ENCODE measurements around the gene PMEPA1.

The PMEPA1 gene

DNA sequence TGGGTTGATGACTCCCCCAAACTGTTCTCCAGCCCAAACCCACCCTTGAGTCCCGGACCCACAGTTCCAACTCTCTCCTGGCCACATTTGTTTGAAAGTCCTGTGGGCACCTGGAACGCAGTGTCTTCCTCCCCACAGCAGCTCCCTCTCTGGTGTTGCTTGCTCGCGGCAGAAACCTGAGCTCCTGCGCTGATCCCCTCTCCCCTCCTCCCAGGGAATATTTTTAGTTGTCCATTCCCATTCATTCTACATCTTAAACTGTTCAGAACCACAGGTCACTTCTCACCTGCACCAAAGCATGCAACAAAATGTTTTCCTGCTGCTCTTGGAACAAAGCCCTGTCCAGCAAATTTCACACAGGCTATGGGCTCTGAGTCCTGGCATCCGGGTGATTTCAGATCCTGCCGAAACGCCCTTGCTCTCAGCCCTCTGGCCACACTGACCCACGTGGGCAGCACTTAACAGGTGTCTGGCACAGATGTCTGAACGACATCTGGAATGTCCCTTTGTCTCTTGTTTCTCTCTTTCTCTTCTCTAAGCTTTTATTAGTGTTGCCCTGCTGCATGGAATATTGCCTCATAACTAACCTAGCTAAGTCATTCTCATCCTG, 27.0 kb upstream of the PMEPA1 start:
- no peak overlapping the region for H2BK120ac ChIP-seq (ENCODE audit: low read depth, low read length)
- no peak overlapping the region for H4K91ac ChIP-seq (ENCODE audit: low read depth, low read length, poor library complexity)
- no peaks in the 10 kb centered on the region for H3K36me3 ChIP-seq (replicated peaks in 1 of 2; ENCODE audit: control insufficient read depth in 2 of 2, insufficient read depth in 2 of 2, low read length in 2 of 2)
- no peak overlapping the region for H3K18ac ChIP-seq (ENCODE audit: low read length)
- no peak overlapping the region for H2BK15ac ChIP-seq (ENCODE audit: low read length)
- no CpG with 5 or more reads among the region's 10 CpGs for WGBS, 2 donors (ENCODE audit: extremely low coverage in 2 of 2, insufficient read length in 2 of 2, insufficient replicate concordance in 1 of 2)
- no peak overlapping the region for H3K27ac ChIP-seq (replicated peaks; ENCODE audit: low read length)
- no peak overlapping the region for H3K14ac ChIP-seq (ENCODE audit: low read length)
- no peak overlapping the region for H3K4me3 ChIP-seq (ENCODE audit: low read length in 2 of 2)
- no peak overlapping the region for H3K4me2 ChIP-seq (ENCODE audit: insufficient read depth, low read length, poor library complexity, severe bottlenecking)
- H3K9ac ChIP-seq (ENCODE audit: low read depth, low read length, poor library complexity) = no peak overlapping the region
- no peak overlapping the region for H4K8ac ChIP-seq (ENCODE audit: low read depth, low read length)
- H3K4ac ChIP-seq (ENCODE audit: low read length) = no peak overlapping the region
- peaks cover 0 to 22% (median 0%) of the 10 kb centered on the region in 3 experiments for H3K27me3 ChIP-seq (ENCODE audit: control insufficient read depth in 3 of 3, insufficient read depth in 3 of 3, low read depth in 1 of 3, low read length in 3 of 3)
- H2AFZ ChIP-seq (ENCODE audit: low read length) = no peak overlapping the region
- no peak for DNase-seq (ENCODE audit: low spot score)
- H2BK5ac ChIP-seq (ENCODE audit: low read length) = no peak overlapping the region
- H3K9me3 ChIP-seq (replicated peaks in 1 of 2; ENCODE audit: control insufficient read depth in 2 of 2, insufficient read depth in 1 of 2, low read depth in 1 of 2, low read length in 2 of 2) = no peaks in the 10 kb centered on the region
- H3K79me1 ChIP-seq (ENCODE audit: low read depth, low read length) = no peaks in the 10 kb centered on the region
- no peak overlapping the region for H2AK5ac ChIP-seq (ENCODE audit: low read depth, low read length)
- H3K23ac ChIP-seq (ENCODE audit: low read depth, low read length, poor library complexity) = no peak overlapping the region
- no peak overlapping the region for H2BK12ac ChIP-seq (ENCODE audit: low read length)
- H3K4me1 ChIP-seq (ENCODE audit: control insufficient read depth in 2 of 2, insufficient read depth in 1 of 2, low read depth in 1 of 2, low read length in 2 of 2) = peaks cover 0 to 9% of the 10 kb centered on the region in 2 donors

DNA sequence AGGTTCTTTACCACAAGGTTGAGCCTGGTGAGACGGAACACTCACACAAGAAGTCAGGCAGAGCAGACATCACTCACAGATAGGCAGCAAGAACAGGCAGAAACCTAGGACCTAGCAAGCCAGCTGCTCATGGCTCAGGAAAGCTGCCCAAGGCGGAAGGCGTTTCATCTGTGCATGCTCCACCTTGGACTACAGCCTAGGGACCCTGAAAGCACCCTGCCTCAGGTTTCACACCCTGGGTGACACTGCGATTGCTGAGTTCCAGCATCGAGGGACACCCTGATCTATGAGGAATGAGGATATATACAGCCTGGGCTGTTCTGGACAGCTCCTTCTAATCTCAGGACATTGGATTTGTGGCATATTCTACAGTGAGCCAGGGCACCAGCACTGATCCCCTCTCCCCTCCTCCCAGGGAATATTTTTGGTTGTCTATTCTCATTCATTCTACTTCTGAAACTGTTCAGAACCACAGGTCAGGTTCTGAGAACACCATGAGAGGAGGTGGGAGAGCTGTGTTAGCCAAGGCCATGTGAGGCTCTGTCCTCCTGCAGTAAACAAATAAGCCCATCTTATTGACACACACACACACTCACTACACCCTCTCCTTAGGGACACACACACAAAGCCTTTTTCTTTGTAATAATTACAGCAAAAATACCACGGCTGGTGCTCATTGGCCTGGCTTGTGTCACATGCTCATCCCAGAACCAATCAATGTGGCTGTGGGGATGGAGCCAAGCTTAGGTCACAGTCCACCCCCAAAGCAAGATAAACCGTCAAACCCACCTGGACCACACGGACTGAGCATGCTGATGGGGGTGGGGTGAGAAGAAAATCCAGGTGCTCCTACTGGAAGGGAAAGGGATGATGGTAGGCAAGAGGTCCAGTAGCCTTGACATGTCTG, 26.3 kb upstream of the PMEPA1 start:
- H3K27ac ChIP-seq (replicated peaks; ENCODE audit: low read length) = no peak overlapping the region
- H3K14ac ChIP-seq (ENCODE audit: low read length) = no peak overlapping the region
- no peak overlapping the region for H2AK5ac ChIP-seq (ENCODE audit: low read depth, low read length)
- peak overlapping the region; percentile 9 for H3K18ac ChIP-seq (ENCODE audit: low read length)
- peaks cover 0 to 22% (median 0%) of the 10 kb centered on the region in 3 experiments for H3K27me3 ChIP-seq (ENCODE audit: control insufficient read depth in 3 of 3, insufficient read depth in 3 of 3, low read depth in 1 of 3, low read length in 3 of 3)
- no peak overlapping the region for H3K4me2 ChIP-seq (ENCODE audit: insufficient read depth, low read length, poor library complexity, severe bottlenecking)
- H3K9ac ChIP-seq (ENCODE audit: low read depth, low read length, poor library complexity) = no peak overlapping the region
- H3K23ac ChIP-seq (ENCODE audit: low read depth, low read length, poor library complexity) = no peak overlapping the region
- no peak overlapping the region for H2AFZ ChIP-seq (ENCODE audit: low read length)
- peaks cover 0 to 9% of the 10 kb centered on the region in 2 donors for H3K4me1 ChIP-seq (ENCODE audit: control insufficient read depth in 2 of 2, insufficient read depth in 1 of 2, low read depth in 1 of 2, low read length in 2 of 2)
- no peak overlapping the region for H4K8ac ChIP-seq (ENCODE audit: low read depth, low read length)
- H2BK15ac ChIP-seq (ENCODE audit: low read length) = no peak overlapping the region
- no peak overlapping the region for H3K4ac ChIP-seq (ENCODE audit: low read length)
- no peak overlapping the region for H2BK12ac ChIP-seq (ENCODE audit: low read length)
- H2BK5ac ChIP-seq (ENCODE audit: low read length) = no peak overlapping the region
- no peak overlapping the region for H3K4me3 ChIP-seq (ENCODE audit: low read length in 2 of 2)
- DNase-seq (ENCODE audit: low spot score) = no peak
- no peak overlapping the region for H2BK120ac ChIP-seq (ENCODE audit: low read depth, low read length)
- no peaks in the 10 kb centered on the region for H3K9me3 ChIP-seq (replicated peaks in 1 of 2; ENCODE audit: control insufficient read depth in 2 of 2, insufficient read depth in 1 of 2, low read depth in 1 of 2, low read length in 2 of 2)
- peaks cover 1% of the 10 kb centered on the region for H3K79me1 ChIP-seq (ENCODE audit: low read depth, low read length)
- no peak overlapping the region for H4K91ac ChIP-seq (ENCODE audit: low read depth, low read length, poor library complexity)
- H3K36me3 ChIP-seq (replicated peaks in 1 of 2; ENCODE audit: control insufficient read depth in 2 of 2, insufficient read depth in 2 of 2, low read length in 2 of 2) = no peaks in the 10 kb centered on the region
- WGBS, 2 donors (ENCODE audit: extremely low coverage in 2 of 2, insufficient read length in 2 of 2, insufficient replicate concordance in 1 of 2) = no CpG with 5 or more reads among the region's 8 CpGs

- Histone ChIP-seq H3K36me3 (replicated peaks in 1 of 2; ENCODE audit: control insufficient read depth in 2 of 2, insufficient read depth in 2 of 2, low read length in 2 of 2) (no peaks in the 10 kb centered on the region), H3K23ac (ENCODE audit: low read depth, low read length, poor library complexity) (no peak overlapping the region), H3K4me1 (ENCODE audit: control insufficient read depth in 2 of 2, insufficient read depth in 1 of 2, low read depth in 1 of 2, low read length in 2 of 2) (peaks cover 0 to 9% of the 10 kb centered on the region in 2 donors), H2BK5ac (ENCODE audit: low read length) (peak overlapping the region; percentile 34), H3K27me3 (ENCODE audit: control insufficient read depth in 3 of 3, insufficient read depth in 3 of 3, low read depth in 1 of 3, low read length in 3 of 3) (peaks cover 0 to 29% (median 0%) of the 10 kb centered on the region in 3 experiments), H2BK15ac (ENCODE audit: low read length) (no peak overlapping the region), H4K8ac (ENCODE audit: low read depth, low read length) (no peak overlapping the region), H2AFZ (ENCODE audit: low read length) (no peak overlapping the region), H3K9me3 (replicated peaks in 1 of 2; ENCODE audit: control insufficient read depth in 2 of 2, insufficient read depth in 1 of 2, low read depth in 1 of 2, low read length in 2 of 2) (no peaks in the 10 kb centered on the region), H3K27ac (replicated peaks; ENCODE audit: low read length) (no peak overlapping the region), H2AK5ac (ENCODE audit: low read depth, low read length) (peak overlapping the region; percentile 37), H3K4ac (ENCODE audit: low read length) (no peak overlapping the region), H3K4me2 (ENCODE audit: insufficient read depth, low read length, poor library complexity, severe bottlenecking) (no peak overlapping the region), H2BK120ac (ENCODE audit: low read depth, low read length) (no peak overlapping the region), H3K9ac (ENCODE audit: low read depth, low read length, poor library complexity) (no peak overlapping the region), H2BK12ac (ENCODE audit: low read length) (no peak overlapping the region), H3K4me3 (ENCODE audit: low read length in 2 of 2) (no peak overlapping the region), H3K79me1 (ENCODE audit: low read depth, low read length) (peaks cover 1% of the 10 kb centered on the region), H4K91ac (ENCODE audit: low read depth, low read length, poor library complexity) (no peak overlapping the region), H3K14ac (ENCODE audit: low read length) (no peak overlapping the region), H3K18ac (ENCODE audit: low read length) (no peak overlapping the region)
- no peak for DNase-seq (ENCODE audit: low spot score)
- WGBS, 2 donors (ENCODE audit: extremely low coverage in 2 of 2, insufficient read length in 2 of 2, insufficient replicate concordance in 1 of 2) = no CpG with 5 or more reads among the region's 6 CpGs
Measured at GRCh38 chr20:57734754-57735153, 24.9 kb upstream of the PMEPA1 start.

GRCh38 chr20:57732226-57732625, 22.4 kb upstream of the PMEPA1 start:
- peaks cover 1% of the 10 kb centered on the region for H3K79me1 ChIP-seq (ENCODE audit: low read depth, low read length)
- no peak overlapping the region for H3K23ac ChIP-seq (ENCODE audit: low read depth, low read length, poor library complexity)
- H3K4me1 ChIP-seq (ENCODE audit: control insufficient read depth in 2 of 2, insufficient read depth in 1 of 2, low read depth in 1 of 2, low read length in 2 of 2) = peaks cover 0 to 9% of the 10 kb centered on the region in 2 donors
- H3K9ac ChIP-seq (ENCODE audit: low read depth, low read length, poor library complexity) = no peak overlapping the region
- H2BK12ac ChIP-seq (ENCODE audit: low read length) = no peak overlapping the region
- H4K91ac ChIP-seq (ENCODE audit: low read depth, low read length, poor library complexity) = no peak overlapping the region
- H2AK5ac ChIP-seq (ENCODE audit: low read depth, low read length) = no peak overlapping the region
- H2BK15ac ChIP-seq (ENCODE audit: low read length) = no peak overlapping the region
- no peak overlapping the region for H3K4me2 ChIP-seq (ENCODE audit: insufficient read depth, low read length, poor library complexity, severe bottlenecking)
- no peak overlapping the region for H3K27ac ChIP-seq (replicated peaks; ENCODE audit: low read length)
- WGBS, 2 donors (ENCODE audit: extremely low coverage in 2 of 2, insufficient read length in 2 of 2, insufficient replicate concordance in 1 of 2) = no CpG with 5 or more reads among the region's 4 CpGs
- H2AFZ ChIP-seq (ENCODE audit: low read length) = no peak overlapping the region
- H3K36me3 ChIP-seq (replicated peaks in 1 of 2; ENCODE audit: control insufficient read depth in 2 of 2, insufficient read depth in 2 of 2, low read length in 2 of 2) = no peaks in the 10 kb centered on the region
- no peak overlapping the region for H4K8ac ChIP-seq (ENCODE audit: low read depth, low read length)
- H2BK5ac ChIP-seq (ENCODE audit: low read length) = no peak overlapping the region
- H3K4me3 ChIP-seq (ENCODE audit: low read length in 2 of 2) = no peak overlapping the region
- no peak overlapping the region for H3K4ac ChIP-seq (ENCODE audit: low read length)
- no peak overlapping the region for H2BK120ac ChIP-seq (ENCODE audit: low read depth, low read length)
- no peak overlapping the region for H3K18ac ChIP-seq (ENCODE audit: low read length)
- H3K27me3 ChIP-seq (ENCODE audit: control insufficient read depth in 3 of 3, insufficient read depth in 3 of 3, low read depth in 1 of 3, low read length in 3 of 3) = peaks cover 0 to 54% (median 0%) of the 10 kb centered on the region in 3 experiments
- no peaks in the 10 kb centered on the region for H3K9me3 ChIP-seq (replicated peaks in 1 of 2; ENCODE audit: control insufficient read depth in 2 of 2, insufficient read depth in 1 of 2, low read depth in 1 of 2, low read length in 2 of 2)
- DNase-seq (ENCODE audit: low spot score) = no peak
- H3K14ac ChIP-seq (ENCODE audit: low read length) = no peak overlapping the region
